T-helper 2 cell treated with Interferon-gamma antibody and Interleukin-4, amounts not matched to agents 100 ng/mL and 5 ng/mL, for 36 hours (primary cell): ENCODE results near the gene RNF31. TPM values are rescaled to one million over a fixed set of nuclear protein-coding genes. Genes with fewer than 3 reads are reported as not detected.

Experiments
- intact Hi-C: fragments of 100-400 bp; cut with micrococcal nuclease; formaldehyde crosslinking; loops from one replicate; pipeline ENCODE4 v1.15.1; 2023
- total RNA-seq: library from RNA; stranded (reverse); gene quantifications from 2 replicates; pipeline ENCODE4 v1.2.3, GENCODE V29; 2022

RNF31 gene
- total RNA-seq, 1 donor from 2014 or later = 128 TPM

GRCh38 chr14:24179961-24180796 is 32.9 kb downstream of the RNF31 start:
- intact Hi-C loops = no loop called here

- intact Hi-C loops = no loop called here
Observed at GRCh38 chr14:24181371-24182077, 34.2 kb downstream of the RNF31 start.

GRCh38 chr14:24182110-24182882 is 35.0 kb downstream of the RNF31 start:
- intact Hi-C loops = no loop called here

- intact Hi-C loops = no loop called here
Observed at GRCh38 chr14:24183014-24183481, 35.8 kb downstream of the RNF31 start.

- intact Hi-C loops = no loop called here
Observed at GRCh38 chr14:24184104-24184970, 37.0 kb downstream of the RNF31 start.

GRCh38 chr14:24185026-24185425 is 37.7 kb downstream of the RNF31 start:
- intact Hi-C loops = no loop called here

GRCh38 chr14:24185741-24186140 is 38.4 kb downstream of the RNF31 start:
- intact Hi-C loops = no loop called here

- intact Hi-C loops = no loop called here
Observed at GRCh38 chr14:24186831-24187538, 39.7 kb downstream of the RNF31 start.

GRCh38 chr14:24187539-24187915 is 40.2 kb downstream of the RNF31 start:
- intact Hi-C loops = no loop called here

GRCh38 chr14:24188251-24189058 is 41.2 kb downstream of the RNF31 start, which contains the start of gene IPO4:
TSS of gene IPO4 (minus strand) at chr14:24188816. CDS start at chr14:24188787, 29 bp downstream.
- intact Hi-C loops = loop anchor here (1.0 to 2.0 kb wide), 6 partner anchors 25 to 74 kb away; partner anchors contain the start of genes CHMP4A, DCAF11, GMPR2 and IRF9

- intact Hi-C loops = loop anchor here (2.0 kb wide), 2 partner anchors 44 to 74 kb away; partner anchors contain the start of genes DCAF11, GMPR2, NEDD8 and NRL
Observed at GRCh38 chr14:24189059-24189375, 41.7 kb downstream of the RNF31 start.

GRCh38 chr14:24189460-24189859 is 42.2 kb downstream of the RNF31 start:
- intact Hi-C loops = loop anchor here (2.0 kb wide), 2 partner anchors 43 to 75 kb away; partner anchors contain the start of genes DCAF11, GMPR2, NEDD8 and NRL

- intact Hi-C loops = no loop called here
Observed at GRCh38 chr14:24190416-24190815, 43.1 kb downstream of the RNF31 start.

GRCh38 chr14:24192933-24193332 is 45.6 kb downstream of the RNF31 start:
- intact Hi-C loops = no loop called here

- intact Hi-C loops = no loop called here
Observed at GRCh38 chr14:24194186-24194872, 47.0 kb downstream of the RNF31 start.

GRCh38 chr14:24194873-24195185 is 47.5 kb downstream of the RNF31 start:
- intact Hi-C loops = loop anchor here (1.0 to 5.0 kb wide), 3 partner anchors 18 to 247 kb away; partner anchors contain the start of genes CHMP4A, RABGGTA and SDR39U1

GRCh38 chr14:24195186-24196070 is 48.1 kb downstream of the RNF31 start, which contains the start of gene TM9SF1:
TSS of gene TM9SF1 (minus strand) at chr14:24195441. CDS start at chr14:24195019, 422 bp downstream.
- intact Hi-C loops = loop anchor here (1.0 to 5.0 kb wide), 3 partner anchors 18 to 247 kb away; partner anchors contain the start of genes CHMP4A, RABGGTA and SDR39U1
